NB4 (cell line): ENCODE results near the gene TMBIM6.

Source experiments
- DNase-seq: peaks from one replicate; pipeline ENCODE4 v3.0.0; 2010; ENCODE audit warnings: low read depth
- H3K4me3 ChIP-seq: one replicate; pipeline ENCODE4 v1.5.1; 2011; ENCODE audit warnings: mild to moderate bottlenecking, low read depth, low read length, moderate library complexity
- CTCF ChIP-seq: IDR thresholded peaks from one replicate; pipeline ENCODE4 v1.5.1; 2012; ENCODE audit warnings: low read depth, low read length
- MAX ChIP-seq: IDR thresholded peaks from 2 replicates; pipeline ENCODE4 v1.6.1; 2011; ENCODE audit warnings: low read depth, low read length
- MYC ChIP-seq: IDR thresholded peaks from 2 replicates; pipeline ENCODE4 v1.6.1; 2011; ENCODE audit warnings: low read depth, low read length
- POLR2A ChIP-seq: IDR thresholded peaks from 2 replicates; pipeline ENCODE4 v1.6.1; 2011; ENCODE audit warnings: mild to moderate bottlenecking; ENCODE audit not compliant: insufficient read length; ENCODE audit errors: extremely low read depth

Gene TMBIM6

GRCh38 chr12:49761677-49762467 lies 20.5 kb downstream of the TMBIM6 start:
- no peak for DNase-seq
- TF ChIP-seq CTCF (no peak), POLR2A (no peak), MYC (no peak), MAX (no peak)
- H3K4me3 ChIP-seq: no peak overlapping the region

GRCh38 chr12:49762468-49762847 lies 21.1 kb downstream of the TMBIM6 start:
- DNase-seq: no peak
- H3K4me3 ChIP-seq: no peak overlapping the region
- TF ChIP-seq CTCF (no peak), MYC (no peak), POLR2A (no peak), MAX (no peak)

GRCh38 chr12:49763006-49763591 lies 21.7 kb downstream of the TMBIM6 start:
- TF ChIP-seq MAX (no peak), CTCF (peak; percentile 93), POLR2A (no peak)
- peak; percentile 76 for DNase-seq
- H3K4me3 ChIP-seq: no peak overlapping the region

GRCh38 chr12:49764126-49764525 lies 22.8 kb downstream of the TMBIM6 start:
- DNase-seq: no peak
- TF ChIP-seq MYC (no peak), POLR2A (no peak), MAX (no peak), CTCF (no peak)
- no peak overlapping the region for H3K4me3 ChIP-seq

- DNase-seq: no peak
- H3K4me3 ChIP-seq: no peak overlapping the region
- TF ChIP-seq POLR2A (no peak), MAX (no peak), MYC (no peak), CTCF (no peak)
Measured at GRCh38 chr12:49766115-49766455, 24.7 kb downstream of the TMBIM6 start.
